Loucy (cell line): ENCODE results near the gene VEPH1.

Source experiments
- CTCF ChIP-seq: fragments of 200-600 bp; sonication (generic); conservative IDR thresholded peaks from 2 replicates; pipeline ENCODE4 v1.5.1; 2014; ENCODE audit warnings: mild to moderate bottlenecking, antibody characterized with exemption, low read length
- EZH2phosphoT487 ChIP-seq: fragments of 200-600 bp; IDR thresholded peaks from 2 replicates; pipeline ENCODE4 v1.6.1; 2018; ENCODE audit warnings: antibody characterized with exemption, mild to moderate bottlenecking, moderate library complexity, borderline replicate concordance

DNA sequence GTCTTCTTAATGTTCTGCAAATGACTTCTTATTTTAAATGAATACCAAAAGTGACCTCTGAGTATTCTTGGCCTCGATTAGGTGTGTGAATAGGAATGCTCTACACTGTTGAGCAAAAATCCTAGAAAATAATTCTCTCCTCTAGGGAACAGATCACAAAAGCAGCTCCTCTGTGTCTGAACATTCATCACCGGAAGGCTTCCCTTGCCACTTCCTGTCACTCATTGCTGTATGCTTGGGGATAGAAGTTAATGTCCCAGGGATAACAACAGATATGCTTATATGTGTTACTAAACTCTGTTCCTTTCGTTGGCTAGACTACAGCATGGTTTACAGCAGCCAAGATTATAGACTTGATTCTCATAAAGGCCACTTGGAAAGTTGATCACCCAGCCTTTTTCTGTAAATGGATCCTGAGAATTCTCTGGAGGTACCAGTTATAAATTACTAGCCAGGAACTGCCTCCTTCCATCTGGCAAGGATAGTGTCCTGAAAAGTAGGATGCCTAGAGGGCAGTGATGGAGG, 82.5 kb downstream of the VEPH1 start:
- TF ChIP-seq CTCF (no peak), EZH2phosphoT487 (no peak)
